Measurements from ENCODE around the gene MYO15A. TPM values are rescaled to one million over a fixed set of nuclear protein-coding genes. Genes with fewer than 3 reads are reported as not detected.

MYO15A gene
- total RNA-seq, 2 donors from 2014 or later = 0.32 to 8.3 TPM

- no peaks in the 10 kb centered on the region for H3K9me3 ChIP-seq
- intact Hi-C loops (cut with DNase I) = no loop called here
- peak overlapping the region; percentile 96 to 99 for H3K4me3 ChIP-seq
- 11% methylated on average over 2 of the region's 2 CpGs for WGBS
- TF ChIP-seq POLR2AphosphoS5 (IDR thresholded peaks at IDR 0.05) (no peak), POLR2A (IDR thresholded peaks at IDR 0.05) (no peak), CTCF (IDR thresholded peaks at IDR 0.05) (no peak)
- peak overlapping the region in 1 of 2 donors; percentile 96 for H3K27ac ChIP-seq
- DNase-seq (ENCODE audit: low spot score) = no peak
- no peaks in the 10 kb centered on the region for H3K27me3 ChIP-seq (replicated peaks; ENCODE audit: insufficient read depth)
- peaks cover 39% of the 10 kb centered on the region for H3K4me1 ChIP-seq (replicated peaks)
- H3K36me3 ChIP-seq = no peaks in the 10 kb centered on the region
These were observed 78.7 kb downstream of the MYO15A start for GRCh38 chr17:18187226-18187625.

GRCh38 chr17:18187821-18188761 is 79.5 kb downstream of the MYO15A start:
- peak overlapping the region; percentile 16 to 96 for H3K27ac ChIP-seq
- 22% methylated on average over 9 of the region's 9 CpGs for WGBS
- H3K36me3 ChIP-seq = no peaks in the 10 kb centered on the region
- DNase-seq (ENCODE audit: low spot score) = no peak
- H3K4me3 ChIP-seq = peak overlapping the region; percentile 96 to 99
- no peak for TF ChIP-seq POLR2AphosphoS5 (IDR thresholded peaks at IDR 0.05)
- no peak for TF ChIP-seq POLR2A (IDR thresholded peaks at IDR 0.05)
- TF ChIP-seq CTCF (IDR thresholded peaks at IDR 0.05) = no peak
- H3K4me1 ChIP-seq (replicated peaks) = peaks cover 35% of the 10 kb centered on the region
- intact Hi-C loops (cut with DNase I) = no loop called here
- H3K27me3 ChIP-seq (replicated peaks; ENCODE audit: insufficient read depth) = no peaks in the 10 kb centered on the region
- H3K9me3 ChIP-seq = no peaks in the 10 kb centered on the region

GRCh38 chr17:18190628-18191235 is 82.2 kb downstream of the MYO15A start:
- DNase-seq (ENCODE audit: low spot score) = no peak
- no peaks in the 10 kb centered on the region for H3K27me3 ChIP-seq (replicated peaks; ENCODE audit: insufficient read depth)
- no peaks in the 10 kb centered on the region for H3K36me3 ChIP-seq
- H3K4me1 ChIP-seq (replicated peaks) = peaks cover 35% of the 10 kb centered on the region
- intact Hi-C loops (cut with DNase I) = no loop called here
- H3K4me3 ChIP-seq = no peak overlapping the region
- 34% methylated on average over 3 of the region's 3 CpGs for WGBS
- H3K27ac ChIP-seq = peak overlapping the region in 1 of 2 donors; percentile 12
- TF ChIP-seq POLR2A (IDR thresholded peaks at IDR 0.05) (no peak), CTCF (IDR thresholded peaks at IDR 0.05) (no peak), POLR2AphosphoS5 (IDR thresholded peaks at IDR 0.05) (no peak)
- no peaks in the 10 kb centered on the region for H3K9me3 ChIP-seq

GRCh38 chr17:18191236-18191667 is 82.7 kb downstream of the MYO15A start:
- no peak for DNase-seq (ENCODE audit: low spot score)
- Histone ChIP-seq H3K27ac (peak overlapping the region in 1 of 2 donors; percentile 12), H3K4me3 (no peak overlapping the region), H3K9me3 (no peaks in the 10 kb centered on the region), H3K27me3 (replicated peaks; ENCODE audit: insufficient read depth) (no peaks in the 10 kb centered on the region), H3K4me1 (replicated peaks) (peaks cover 33% of the 10 kb centered on the region), H3K36me3 (no peaks in the 10 kb centered on the region)
- 42% methylated on average over 3 of the region's 3 CpGs for WGBS
- TF ChIP-seq CTCF (IDR thresholded peaks at IDR 0.05) = no peak
- intact Hi-C loops (cut with DNase I) = no loop called here
